ENCODE results near the gene MXRA7.

The MXRA7 gene

DNA sequence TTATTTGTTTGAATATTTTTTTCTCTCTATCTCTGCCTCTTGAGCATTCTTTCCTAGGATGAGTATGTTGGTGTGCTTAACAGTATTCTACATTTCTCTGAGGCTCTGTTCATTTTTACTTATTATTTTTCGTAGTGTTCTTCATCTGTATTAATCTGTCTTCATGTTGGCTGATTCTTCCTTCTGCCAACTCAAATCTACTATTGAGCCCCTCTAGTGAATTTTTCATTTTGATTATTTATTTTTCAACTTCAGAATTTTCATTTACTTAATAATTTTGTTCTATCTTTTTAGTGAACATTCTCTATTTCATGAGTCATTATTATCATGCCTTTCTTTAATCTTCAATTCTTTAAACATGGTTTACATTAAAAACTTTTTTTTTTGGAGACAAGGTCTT is 64.1 kb downstream of the MXRA7 start:
- DNase-seq (ENCODE audit: extremely low read depth, insufficient read length) = no peak
- Histone ChIP-seq H3K4me3 (replicated peaks; ENCODE audit: low read depth, low read length) (no peak overlapping the region), H3K27me3 (replicated peaks; ENCODE audit: control insufficient read depth, insufficient read depth, low read length) (0 out of 2 replicates have a peak, but pooled peaks cover 2% of the 10 kb centered on the region), H3K36me3 (ENCODE audit: control insufficient read depth, insufficient read depth, low read length) (no peaks in the 10 kb centered on the region)
- TF ChIP-seq, protein P1, sequence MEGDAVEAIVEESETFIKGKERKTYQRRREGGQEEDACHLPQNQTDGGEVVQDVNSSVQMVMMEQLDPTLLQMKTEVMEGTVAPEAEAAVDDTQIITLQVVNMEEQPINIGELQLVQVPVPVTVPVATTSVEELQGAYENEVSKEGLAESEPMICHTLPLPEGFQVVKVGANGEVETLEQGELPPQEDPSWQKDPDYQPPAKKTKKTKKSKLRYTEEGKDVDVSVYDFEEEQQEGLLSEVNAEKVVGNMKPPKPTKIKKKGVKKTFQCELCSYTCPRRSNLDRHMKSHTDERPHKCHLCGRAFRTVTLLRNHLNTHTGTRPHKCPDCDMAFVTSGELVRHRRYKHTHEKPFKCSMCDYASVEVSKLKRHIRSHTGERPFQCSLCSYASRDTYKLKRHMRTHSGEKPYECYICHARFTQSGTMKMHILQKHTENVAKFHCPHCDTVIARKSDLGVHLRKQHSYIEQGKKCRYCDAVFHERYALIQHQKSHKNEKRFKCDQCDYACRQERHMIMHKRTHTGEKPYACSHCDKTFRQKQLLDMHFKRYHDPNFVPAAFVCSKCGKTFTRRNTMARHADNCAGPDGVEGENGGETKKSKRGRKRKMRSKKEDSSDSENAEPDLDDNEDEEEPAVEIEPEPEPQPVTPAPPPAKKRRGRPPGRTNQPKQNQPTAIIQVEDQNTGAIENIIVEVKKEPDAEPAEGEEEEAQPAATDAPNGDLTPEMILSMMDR (IDR thresholded peaks at IDR 0.05; ENCODE audit: insufficient read depth, low read length, poor library complexity, severe bottlenecking) = no peak

DNA sequence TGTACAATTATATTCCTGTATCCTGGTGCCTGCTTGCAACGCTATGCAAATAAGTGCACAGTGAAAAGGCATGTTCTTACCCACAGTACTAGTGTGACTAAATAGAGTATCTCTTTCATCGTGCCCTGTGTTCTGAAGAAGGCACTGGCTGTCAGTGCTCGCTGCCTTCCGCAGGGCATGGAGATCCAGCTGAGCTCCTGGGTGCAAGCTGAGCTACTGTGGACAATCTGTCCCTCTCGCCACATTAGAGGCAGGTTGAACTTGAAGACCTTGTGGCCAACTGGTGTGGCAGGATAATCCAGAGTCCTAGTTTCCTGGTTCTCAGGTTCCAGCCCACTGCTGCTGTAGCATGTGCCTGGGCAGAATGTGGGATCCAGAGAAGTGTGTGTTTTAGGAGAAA is 65.3 kb downstream of the MXRA7 start:
- TF ChIP-seq, protein P1 (IDR thresholded peaks at IDR 0.05; ENCODE audit: insufficient read depth, low read length, poor library complexity, severe bottlenecking) = no peak
- no peaks in the 10 kb centered on the region for H3K36me3 ChIP-seq (ENCODE audit: control insufficient read depth, insufficient read depth, low read length)
- no peak overlapping the region for H3K4me3 ChIP-seq (replicated peaks; ENCODE audit: low read depth, low read length)
- H3K27me3 ChIP-seq (replicated peaks; ENCODE audit: control insufficient read depth, insufficient read depth, low read length) = 0 out of 2 replicates have a peak, but pooled peaks cover 2% of the 10 kb centered on the region
- no peak for DNase-seq (ENCODE audit: extremely low read depth, insufficient read length)

DNA sequence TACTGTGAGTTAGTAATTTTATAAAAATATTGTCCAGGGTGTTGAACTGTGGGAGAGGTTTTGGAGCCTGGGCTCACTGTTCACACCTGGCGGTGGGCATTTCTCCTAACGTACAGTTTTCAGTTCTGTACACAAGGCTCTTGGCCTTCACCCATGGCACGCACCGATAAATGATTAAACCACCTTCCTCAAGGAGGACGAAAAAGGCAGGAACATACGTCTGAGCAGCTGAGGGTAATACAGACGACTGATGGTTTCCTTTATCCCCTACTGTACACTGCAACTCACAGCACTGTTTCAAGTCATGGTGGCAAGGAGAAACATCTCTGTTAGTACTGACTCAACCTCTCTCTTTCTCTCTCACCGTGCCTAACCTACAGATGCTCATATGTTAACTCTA is 65.8 kb downstream of the MXRA7 start:
- H3K27me3 ChIP-seq (replicated peaks; ENCODE audit: control insufficient read depth, insufficient read depth, low read length) = 0 out of 2 replicates have a peak, but pooled peaks cover 3% of the 10 kb centered on the region
- TF ChIP-seq, protein P1 (IDR thresholded peaks at IDR 0.05; ENCODE audit: insufficient read depth, low read length, poor library complexity, severe bottlenecking) = no peak
- DNase-seq (ENCODE audit: extremely low read depth, insufficient read length) = no peak
- no peaks in the 10 kb centered on the region for H3K36me3 ChIP-seq (ENCODE audit: control insufficient read depth, insufficient read depth, low read length)
- no peak overlapping the region for H3K4me3 ChIP-seq (replicated peaks; ENCODE audit: low read depth, low read length)

DNA sequence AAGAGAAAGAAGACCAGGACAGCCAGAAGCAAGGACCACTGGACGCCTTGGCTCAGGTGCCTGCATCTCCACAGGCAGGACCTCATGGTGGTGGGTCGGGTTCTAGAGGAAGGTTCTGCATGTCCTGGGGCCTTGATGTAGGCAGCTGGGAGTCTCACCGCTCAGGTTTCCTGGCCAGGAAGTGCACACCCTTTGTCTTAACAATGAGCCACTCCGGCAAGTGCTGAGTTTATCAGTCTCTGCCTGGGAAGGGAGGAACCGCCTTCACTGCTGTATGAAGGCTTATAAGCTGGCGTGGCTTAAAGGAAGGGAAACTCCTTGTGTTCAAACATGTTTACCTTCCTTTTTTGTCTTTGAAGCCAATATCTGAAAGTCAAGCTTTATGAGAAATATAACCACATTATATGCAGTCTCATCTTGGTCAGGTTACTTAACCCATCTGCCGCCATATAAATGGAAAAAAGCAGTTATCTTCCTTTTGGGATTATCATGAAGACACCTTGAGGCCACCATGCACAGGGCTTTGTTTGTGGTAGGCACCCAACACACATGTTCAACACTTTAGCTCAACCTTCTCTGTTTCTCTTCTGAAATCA is 67.1 kb downstream of the MXRA7 start, which contains the start of gene ST6GALNAC1:
ST6GALNAC1 (minus strand) TSS at position 205 of the 596 bp plus-strand sequence; CDS start at position 86, 119 bp downstream.
- H3K4me3 ChIP-seq (replicated peaks; ENCODE audit: low read depth, low read length) = no peak within 1 kb of the TSS
- DNase-seq (ENCODE audit: extremely low read depth, insufficient read length) = no peak
- 0 out of 2 replicates have a peak, but pooled peaks cover 3% of the 10 kb centered on the region for H3K27me3 ChIP-seq (replicated peaks; ENCODE audit: control insufficient read depth, insufficient read depth, low read length)
- TF ChIP-seq, protein P1 (IDR thresholded peaks at IDR 0.05; ENCODE audit: insufficient read depth, low read length, poor library complexity, severe bottlenecking) = no peak
- H3K36me3 ChIP-seq (ENCODE audit: control insufficient read depth, insufficient read depth, low read length) = no peaks in the 10 kb centered on the region

DNA sequence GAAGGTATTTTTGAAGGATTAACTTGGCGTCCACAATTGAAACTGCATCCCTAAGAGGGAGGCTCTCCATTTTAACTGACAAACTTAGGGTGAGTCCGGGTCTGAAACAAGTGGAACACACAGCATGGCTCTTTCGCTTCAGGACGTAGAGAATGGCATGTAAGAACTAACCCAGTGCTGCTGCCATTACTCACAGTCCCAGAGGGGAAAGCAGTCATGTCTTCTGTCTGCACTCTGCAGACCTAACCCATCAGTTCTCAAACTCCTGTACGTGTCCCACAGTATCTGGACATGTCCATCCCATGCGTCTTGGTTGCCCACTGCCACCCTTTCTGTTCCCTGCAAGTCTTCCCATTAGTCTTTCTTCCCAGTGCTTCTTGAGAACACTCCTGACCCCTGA is 67.8 kb downstream of the MXRA7 start:
- Histone ChIP-seq H3K27me3 (replicated peaks; ENCODE audit: control insufficient read depth, insufficient read depth, low read length) (0 out of 2 replicates have a peak, but pooled peaks cover 3% of the 10 kb centered on the region), H3K36me3 (ENCODE audit: control insufficient read depth, insufficient read depth, low read length) (no peaks in the 10 kb centered on the region), H3K4me3 (replicated peaks; ENCODE audit: low read depth, low read length) (no peak overlapping the region)
- no peak for DNase-seq (ENCODE audit: extremely low read depth, insufficient read length)
- TF ChIP-seq, protein P1 (IDR thresholded peaks at IDR 0.05; ENCODE audit: insufficient read depth, low read length, poor library complexity, severe bottlenecking) = no peak

Data from GM06990 (cell line).